ENCODE data around the gene MUC22.
"Not testable (repeated sequence)": the region's sequence is repeated elsewhere in the genome, so short reads cannot be mapped to it uniquely, and the experiment has no call there.

The MUC22 gene

DNA sequence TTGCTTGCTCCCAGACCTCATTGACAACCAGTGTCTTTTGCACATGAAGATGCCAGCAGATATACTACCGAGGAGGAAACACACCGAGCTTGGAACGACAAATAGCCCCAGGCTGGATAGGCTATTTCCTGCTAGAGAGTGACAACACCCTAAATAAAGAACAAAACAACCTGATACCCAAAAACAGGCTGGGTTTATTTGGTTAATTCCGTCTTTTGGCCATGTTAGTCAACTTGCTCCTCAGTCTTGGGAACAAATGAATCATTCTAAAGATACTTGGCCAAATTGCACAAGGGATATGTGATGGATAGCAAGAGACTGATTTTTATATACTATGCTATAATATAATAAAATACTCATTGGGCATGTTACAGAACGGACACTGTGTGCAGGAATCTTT, 11.5 kb upstream of the MUC22 start:
- no peak for DNase-seq (ENCODE audit: low spot score)

DNA sequence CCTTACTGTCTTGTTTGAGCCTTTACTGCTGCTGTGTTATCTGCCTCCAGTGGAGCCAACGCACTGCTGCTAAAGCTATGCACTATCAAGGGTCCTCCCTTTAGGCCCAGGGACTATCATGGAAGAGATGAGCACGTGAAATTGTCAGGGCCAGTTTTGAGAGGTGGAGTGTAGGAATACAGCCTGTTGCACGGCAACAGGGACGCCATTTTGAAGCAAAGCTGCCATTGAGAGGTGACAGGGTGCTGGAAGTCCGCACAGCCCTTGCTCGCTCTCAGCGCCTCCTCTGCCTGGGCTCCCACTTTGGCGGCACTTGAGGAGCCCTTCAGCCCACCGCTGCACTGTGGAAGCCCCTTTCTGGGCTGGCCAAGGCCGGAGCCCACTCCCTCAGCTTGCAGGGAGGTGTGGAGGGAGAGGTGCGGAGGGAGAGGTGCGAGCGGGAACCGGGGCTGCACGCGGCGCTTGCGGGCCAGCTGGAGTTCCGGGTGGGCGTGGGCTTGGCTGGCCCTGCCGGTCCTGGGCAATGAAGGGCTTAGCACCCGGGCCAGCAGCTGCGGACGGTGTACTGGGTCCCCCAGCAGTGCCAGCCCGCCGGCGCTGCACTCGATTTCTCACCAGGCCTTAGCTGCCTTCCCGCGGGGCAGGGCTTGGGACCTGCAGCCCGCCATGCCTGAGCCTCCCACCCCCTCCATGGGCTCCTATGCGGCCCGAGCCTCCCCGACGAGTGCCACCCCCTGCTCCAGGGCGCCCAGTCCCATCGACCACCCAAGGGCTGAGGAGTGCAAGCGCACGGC, 10.0 kb upstream of the MUC22 start:
- not testable (repeated sequence) for DNase-seq (ENCODE audit: low spot score)

DNA sequence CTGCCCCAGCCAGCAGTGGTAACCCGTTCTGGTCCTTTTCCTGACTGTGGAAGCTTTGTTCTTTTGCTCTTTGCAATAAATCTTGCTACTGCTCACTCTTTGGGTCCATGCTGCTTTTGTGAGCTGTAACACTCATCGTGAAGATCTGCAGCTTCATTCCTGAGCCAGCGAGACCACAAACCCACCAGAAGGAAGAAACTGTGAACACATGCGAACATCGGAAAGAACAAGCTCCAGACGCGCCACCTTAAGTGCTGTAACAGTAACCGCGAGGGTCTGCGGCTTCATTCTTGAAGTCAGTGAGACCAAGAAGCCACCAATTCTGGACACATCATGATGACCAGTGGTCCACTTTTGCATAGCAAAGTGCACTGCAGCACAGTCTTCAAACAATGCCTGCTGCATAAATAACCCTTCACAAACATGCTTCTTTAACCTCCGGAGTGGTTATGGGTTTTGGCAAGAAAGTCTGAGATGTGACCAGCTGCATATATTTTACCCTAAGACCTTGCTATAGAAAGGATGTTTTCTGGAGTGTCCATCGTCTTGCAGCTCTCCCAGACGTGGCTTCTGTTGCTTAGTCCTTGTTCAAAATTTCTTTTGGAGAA, 8.9 kb upstream of the MUC22 start:
- no peak for DNase-seq (ENCODE audit: low spot score)

DNA sequence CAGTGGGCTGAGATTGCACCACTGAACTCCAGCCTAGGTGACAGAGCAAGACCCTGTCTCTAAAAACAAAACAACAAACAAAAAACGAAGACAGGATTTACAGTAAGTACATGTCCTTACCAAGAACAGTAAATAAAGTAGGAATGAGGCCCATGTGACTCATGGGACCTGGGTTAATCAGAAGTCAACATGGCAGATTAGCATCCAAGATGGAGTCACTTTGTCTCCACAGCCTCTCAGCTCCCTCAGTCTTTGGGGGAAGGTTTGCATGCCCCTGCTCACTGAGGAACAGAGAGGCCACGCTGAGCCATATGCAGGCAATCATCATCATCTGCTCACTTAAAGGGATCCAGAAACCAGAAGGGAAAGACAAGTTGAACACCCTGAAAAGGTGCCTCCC, 7.8 kb upstream of the MUC22 start:
- no peak for DNase-seq (ENCODE audit: low spot score)

DNA sequence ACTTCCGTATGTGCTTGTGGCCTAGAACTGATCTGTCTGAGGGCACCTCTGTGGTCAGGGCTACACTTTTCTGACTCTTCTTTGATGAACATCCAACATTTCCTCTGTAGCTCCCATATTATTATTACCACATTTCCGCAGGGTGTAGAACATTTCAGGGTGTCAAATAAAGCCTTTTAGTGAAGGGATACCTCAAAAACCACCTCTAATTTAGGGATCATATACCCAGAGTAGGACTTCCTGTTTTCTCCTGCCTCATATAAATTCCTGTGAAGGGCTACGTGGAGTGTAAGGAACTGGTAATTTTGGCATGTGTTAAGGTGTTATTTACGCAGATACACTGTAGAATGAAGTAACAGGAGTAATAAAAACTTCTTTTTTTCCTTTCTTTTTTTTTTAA, 5.5 kb upstream of the MUC22 start:
- DNase-seq (ENCODE audit: low spot score) = no peak

DNA sequence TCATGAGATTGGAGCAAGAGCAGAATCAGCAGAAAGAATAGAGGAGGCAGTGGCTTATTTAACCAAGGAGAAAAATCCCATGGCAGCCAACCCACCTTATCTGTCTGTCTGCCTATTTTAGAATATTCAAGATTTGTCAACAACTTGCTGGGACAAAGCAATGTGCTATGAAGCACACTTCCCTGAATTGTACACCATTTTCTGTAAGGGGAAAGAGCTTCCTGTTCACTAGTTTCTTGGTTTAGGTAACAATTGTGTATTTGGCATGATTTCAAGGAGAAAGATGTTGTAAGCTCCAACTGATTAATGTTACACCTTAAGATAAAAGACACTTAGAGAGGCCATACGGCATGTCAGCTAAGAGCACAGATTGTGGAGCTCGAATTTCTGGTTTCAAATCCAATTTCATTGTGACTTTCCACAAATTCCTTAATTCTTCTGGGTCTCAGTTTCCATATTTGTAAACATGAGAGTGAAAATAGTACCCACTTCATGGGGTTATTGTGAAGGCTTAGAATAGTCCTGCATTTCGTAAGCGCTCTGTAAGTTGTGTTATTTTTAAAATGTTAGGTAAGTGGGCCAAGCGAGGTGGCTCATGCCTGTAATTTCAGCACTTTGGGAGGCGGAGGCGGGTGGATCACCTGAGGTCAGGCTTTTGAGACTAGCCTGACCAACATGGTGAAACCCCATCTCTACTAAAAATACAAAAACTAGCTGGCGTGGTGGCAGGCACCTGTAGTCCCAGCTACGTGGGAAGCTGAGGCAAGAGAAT, 4.8 kb upstream of the MUC22 start:
- no peak for DNase-seq (ENCODE audit: low spot score)

DNA sequence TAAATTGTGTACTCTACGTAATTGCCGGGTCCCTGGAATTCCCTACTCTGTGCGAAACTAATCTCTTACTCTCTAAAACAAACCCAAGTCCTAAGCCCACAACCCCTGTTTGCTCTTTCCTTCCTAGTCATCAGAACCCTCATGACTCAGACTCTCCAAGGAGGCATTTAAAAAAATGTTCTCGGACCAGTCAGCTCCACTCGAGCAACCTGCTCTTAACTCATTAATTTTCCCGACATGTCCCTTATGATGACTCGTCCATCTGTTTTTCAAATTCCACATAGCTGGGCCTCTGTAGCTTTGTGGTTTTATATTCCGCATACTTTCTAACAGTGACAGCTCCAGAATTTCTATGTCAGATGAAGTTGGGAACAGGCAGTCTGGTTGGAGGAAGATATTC, 2.6 kb upstream of the MUC22 start:
- DNase-seq (ENCODE audit: low spot score) = no peak

DNA sequence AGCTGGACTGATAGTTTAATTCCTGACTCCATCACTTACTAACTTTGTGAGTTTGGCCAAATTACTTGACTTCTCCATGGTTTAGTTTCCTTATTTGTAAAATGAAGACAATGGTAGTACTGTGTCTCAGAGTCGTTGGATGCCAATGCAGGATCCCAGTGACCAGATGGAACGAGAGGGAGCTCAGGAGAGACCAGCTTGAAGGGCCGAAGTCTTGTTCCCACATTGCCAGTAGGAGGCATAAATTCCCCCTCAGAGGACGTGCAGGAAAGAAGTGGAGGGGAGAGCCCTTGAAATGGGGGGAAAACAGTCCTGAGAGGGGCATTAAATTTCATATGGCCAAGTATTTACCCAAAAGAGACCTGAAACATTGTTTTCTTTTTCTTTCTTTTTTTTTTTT, 2.1 kb upstream of the MUC22 start:
- no peak for DNase-seq (ENCODE audit: low spot score)

DNA sequence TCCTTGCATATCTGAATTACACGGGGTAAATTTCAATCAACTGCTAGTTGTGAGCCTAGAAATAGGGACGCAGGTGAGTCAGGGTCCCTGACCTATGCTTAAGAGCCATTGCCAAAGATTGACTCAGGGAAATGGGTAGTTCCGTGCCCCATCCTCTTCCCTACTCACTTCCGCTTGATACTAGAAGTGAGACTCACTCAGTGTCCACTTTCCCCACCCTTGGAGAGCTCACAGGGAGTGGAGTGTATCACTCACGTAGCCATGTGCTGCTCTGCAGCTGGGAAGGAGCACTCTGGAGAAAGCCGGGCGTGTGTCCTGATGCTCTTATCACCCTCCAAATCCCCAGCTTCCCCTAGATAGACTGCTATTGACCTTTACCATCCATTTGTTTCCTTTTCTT, 543 bp upstream of the MUC22 start:
- DNase-seq (ENCODE audit: low spot score) = no peak

DNA sequence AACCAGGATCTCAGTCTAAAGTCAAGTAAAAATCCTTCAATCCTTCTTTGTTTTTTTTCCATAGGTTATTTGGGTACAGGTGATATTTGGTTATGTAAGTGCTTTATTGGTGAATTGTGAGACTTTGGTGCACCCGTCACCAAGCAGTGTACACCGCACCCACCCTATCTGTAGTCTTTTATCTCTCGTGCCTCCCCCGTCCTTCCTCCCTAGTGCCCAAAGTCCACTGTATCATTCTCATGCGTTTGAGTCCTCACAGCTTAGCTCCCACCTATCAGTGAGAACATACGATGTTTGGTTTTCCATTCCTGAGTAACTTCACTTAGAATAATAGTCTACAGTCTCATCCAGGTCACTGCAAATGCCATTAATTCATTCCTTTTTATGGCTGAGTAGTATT, 879 bp downstream of the MUC22 start:
- no peak for DNase-seq (ENCODE audit: low spot score)

DNA sequence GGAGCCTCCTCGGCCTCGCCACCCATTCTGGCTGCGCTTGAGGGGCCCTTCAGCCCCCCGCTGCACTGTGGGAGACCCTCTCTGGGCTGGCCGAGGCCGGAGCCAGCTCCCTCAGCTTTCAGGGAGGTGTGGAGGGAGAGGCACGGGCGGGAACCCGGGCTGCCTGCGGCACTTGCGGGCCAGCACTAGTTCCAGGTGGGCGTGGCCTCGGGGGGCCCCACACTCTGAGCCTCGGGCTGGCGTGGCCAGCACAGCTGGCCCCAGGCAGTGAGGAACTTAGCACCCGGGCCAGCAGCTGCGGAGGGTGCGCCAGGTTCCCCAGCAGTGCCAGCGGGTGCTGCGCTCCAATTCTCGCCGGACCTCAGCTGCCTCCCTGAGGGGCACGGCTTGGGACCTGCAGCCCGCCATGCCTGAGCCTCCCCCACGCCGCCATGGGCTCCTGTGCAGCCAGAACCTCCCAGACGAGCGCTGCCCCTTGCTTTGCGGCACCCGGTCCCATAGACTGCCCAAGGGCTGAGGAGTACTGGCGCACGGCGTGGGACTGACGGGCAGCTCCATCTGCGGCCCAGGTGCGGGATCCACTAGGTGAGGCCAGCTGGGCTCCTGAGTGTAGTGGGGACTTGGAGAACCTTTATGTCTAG, 6.5 kb downstream of the MUC22 start:
- no peak for DNase-seq (ENCODE audit: low spot score)

DNA sequence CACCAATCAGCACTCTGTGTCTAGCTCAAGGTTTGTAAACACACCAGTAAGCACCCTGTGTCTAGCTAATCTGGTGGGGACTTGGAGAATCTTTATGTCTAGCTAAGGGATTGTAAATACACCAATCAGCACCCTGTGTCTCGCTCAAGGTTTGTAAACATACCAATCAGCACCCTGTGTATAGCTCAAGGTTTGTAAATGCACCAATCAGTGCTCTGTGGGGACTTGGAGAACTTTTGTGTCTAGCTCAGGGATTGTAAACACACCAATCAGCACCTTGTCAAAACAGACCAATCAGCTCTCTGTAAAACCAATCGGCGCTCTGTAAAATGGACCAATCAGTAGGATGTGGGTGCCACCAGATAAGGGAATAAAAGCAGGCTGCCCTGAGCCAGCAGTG, 7.2 kb downstream of the MUC22 start:
- DNase-seq (ENCODE audit: low spot score) = not testable (repeated sequence)

DNA sequence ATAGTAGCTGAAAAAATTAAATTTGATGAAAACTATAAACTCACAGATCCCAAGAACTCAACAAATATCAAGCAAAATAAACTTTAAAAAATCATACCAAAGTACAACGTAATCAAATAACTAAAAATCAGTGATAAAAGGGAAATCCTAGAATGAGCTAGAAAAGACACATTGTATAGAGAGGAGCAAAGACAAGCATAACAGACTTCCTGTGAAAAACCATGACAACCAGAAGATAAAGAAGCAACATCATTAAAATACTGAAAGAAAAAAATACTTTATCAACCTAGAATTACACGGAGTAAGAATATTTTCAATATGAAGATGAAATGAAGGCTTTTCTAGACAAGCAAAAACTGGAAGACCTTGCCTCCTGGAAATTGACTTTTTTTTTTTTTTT, 9.8 kb downstream of the MUC22 start:
- DNase-seq (ENCODE audit: low spot score) = no peak

DNA sequence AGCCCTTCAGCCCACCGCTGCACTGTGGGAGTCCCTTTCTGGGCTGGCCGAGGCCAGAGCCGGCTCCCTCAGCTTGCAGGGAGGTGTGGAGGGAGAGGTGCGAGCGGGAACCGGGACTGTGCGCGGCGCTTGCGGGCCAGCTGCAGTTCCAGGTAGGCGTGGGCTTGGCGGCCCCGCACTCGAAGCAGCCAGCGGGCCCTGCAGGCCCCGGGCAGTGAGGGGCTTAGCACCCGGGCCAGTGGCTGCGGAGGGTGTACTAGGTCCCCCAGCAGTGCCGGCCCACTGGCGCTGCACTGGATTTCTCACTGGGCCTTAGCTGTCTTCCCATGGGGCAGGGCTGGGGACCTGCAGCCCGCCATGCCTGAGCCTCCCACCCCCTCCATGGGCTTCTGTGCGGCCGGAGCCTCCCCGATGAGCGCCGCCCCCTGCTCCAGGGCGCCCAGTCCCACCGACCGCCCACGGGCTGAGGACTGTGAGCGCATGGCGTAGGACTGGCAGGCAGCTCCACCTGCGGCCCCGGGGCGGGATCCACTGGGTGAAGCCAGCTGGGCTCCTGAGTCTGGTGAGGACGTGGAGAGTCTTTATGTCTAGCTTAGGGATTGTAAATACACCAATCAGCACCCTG, 10.5 kb downstream of the MUC22 start:
- DNase-seq (ENCODE audit: low spot score) = not testable (repeated sequence)

DNA sequence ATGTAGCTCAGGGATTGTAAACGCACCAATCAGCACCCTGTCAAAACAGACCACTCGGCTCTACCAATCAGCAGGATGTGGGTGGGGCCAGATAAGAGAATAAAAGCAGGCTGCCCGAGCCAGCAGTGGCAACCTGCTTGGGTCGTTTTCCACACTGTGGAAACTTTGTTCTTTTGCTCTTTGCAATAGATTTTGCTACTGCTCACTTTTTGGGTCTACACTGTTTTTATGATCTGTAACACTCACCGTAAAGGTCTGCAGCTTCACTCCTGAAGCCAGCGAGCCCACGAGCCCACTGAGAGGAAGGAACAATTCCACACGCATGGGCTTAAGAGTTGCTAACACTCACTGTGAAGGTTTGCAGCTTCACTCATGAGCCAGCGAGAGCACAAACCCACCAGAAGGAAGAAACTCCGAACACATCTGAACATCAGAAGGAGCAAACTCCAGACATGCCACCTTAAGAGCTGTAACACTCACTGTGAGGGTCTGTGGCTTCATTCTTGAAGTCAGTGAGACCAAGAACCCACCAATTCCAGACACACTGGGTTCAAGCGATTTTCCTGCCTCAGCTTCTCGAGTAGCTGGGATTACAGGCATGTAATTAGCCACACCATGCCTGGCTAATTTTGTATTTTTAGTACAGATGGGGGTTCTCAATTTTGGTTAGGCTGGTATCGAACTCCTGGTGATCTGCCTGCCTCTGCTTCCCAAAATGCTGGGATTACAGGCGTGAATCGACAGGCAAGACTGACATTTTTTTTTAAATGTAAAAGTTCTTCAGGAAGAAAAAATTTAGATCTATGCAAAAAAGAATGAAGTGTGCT, 11.6 kb downstream of the MUC22 start:
- not testable (repeated sequence) for DNase-seq (ENCODE audit: low spot score)

DNA sequence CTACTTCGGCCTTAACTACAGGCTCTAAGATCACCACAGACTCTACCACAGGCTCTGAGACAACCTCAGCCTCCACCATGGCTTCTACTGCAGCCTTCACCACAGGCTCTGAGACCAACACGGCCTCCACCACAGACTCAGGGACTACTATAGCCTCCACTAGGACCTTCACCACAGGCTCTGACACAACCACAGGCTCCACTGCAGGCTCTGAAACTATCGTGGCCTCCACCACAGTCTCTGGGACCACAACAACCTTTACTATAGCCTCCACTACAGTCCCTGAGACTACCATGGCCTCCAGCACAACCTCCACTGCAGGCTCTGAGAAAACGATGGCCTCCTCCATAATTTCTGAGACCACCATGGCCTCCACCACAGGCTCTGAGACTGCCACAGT, 15.3 kb downstream of the MUC22 start:
- no peak for DNase-seq (ENCODE audit: low spot score)

DNA sequence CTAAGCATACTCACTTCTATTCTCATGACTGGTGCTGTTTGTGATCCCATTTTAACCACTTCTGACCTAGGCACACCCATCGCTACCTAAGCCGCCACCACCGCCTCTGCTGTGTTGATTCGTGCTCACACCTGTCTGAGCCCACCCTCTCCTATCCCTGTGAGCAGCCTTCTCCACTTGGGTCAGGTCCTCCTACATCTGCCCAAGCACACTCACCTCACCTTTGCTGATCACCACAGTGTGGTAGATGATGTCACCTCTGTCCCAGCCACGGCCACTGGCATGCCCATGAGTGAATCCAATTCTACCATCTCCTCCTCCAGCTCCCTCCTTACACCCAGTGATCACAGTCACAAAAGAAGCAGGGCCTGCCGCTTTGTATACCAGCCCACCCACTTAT, 20.8 kb downstream of the MUC22 start:
- DNase-seq (ENCODE audit: low spot score) = no peak

DNA sequence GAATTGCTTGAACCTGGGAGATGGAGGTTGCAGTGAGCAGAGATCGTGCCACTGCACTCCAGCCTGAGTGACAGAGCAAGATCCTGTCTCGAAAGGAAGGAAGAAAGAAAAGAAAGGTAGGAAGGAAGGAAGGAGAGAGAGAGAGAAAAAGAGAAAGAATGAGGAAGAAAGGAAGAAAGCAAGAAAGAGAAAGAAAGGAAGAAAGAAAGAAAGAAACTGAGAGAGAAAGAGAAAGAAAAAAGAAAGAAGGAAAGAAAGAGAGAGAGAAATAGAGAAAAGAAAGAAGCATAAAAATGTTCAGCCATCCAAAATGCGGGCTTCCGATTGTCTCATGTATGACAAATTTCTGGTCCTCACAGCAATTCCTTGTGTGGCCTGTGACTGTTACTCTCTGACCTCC, 22.8 kb downstream of the MUC22 start:
- no peak for DNase-seq (ENCODE audit: low spot score)

DNA sequence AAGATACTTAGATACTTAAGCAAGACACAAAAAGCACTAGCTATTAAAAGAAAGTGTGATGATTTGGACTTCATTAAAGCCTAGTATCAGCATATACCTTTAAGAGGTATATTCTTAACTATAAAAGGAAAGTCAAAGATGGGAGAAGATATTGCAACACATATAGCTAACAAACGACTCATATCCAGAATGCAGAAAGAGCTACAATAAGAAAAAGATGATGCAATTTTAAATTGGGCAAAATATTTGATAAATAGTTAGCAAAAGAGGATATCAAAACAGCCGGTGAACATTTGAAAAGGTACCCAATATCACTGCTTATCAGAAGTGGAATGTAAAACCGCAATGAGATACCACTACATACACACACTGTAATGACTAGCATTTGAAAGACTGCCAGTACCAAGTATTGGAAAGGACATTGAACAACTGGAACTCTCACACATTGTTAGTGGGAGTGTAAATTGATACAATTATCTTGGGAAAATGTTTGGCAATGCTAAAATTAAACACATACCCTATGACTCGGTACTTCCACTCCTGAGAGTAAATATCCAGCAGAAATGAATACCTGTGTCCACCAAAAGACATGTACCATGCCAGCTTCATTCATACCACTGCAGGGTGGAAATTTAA, 25.7 kb downstream of the MUC22 start:
- no peak for DNase-seq (ENCODE audit: low spot score)

DNA sequence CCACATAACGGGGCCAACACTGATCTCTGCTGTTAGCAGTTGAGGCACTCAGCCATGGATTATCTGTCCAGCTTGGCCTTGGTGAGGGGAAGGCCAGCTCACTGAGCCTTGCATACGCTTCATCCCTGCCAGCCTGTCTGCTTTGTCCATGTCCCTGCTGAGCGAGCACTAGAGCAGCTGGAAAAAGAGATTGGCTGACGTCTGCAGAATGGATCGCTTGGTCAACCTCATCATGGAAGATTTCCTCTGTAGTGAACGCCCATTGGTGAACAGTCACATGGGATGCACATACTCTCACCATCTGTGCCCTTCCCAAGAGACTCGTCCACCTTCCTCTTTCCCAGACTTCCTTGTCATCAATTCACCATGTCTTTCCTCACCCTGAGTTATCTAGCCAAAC, 26.9 kb downstream of the MUC22 start:
- no peak for DNase-seq (ENCODE audit: low spot score)

DNA sequence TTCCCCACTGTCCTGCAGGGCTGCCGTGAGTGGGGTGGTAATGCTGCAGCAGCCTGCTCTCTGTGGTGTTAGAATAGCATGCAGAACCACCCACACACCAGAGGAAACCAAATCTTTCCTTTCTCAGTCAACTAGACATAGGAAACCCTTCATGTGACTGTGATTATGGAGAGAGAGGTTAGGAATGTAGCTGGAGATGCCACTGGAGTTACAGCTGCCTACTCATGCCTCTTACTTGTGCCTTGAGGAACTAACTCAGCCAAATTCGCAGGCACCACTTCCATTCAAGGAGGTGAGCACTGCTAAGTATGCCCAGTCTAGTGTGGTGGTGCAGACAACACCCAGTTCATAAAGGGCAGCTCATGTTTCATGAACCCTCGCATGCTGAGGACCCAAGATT, 27.4 kb downstream of the MUC22 start:
- no peak for DNase-seq (ENCODE audit: low spot score)

Measured in HuH-7.5 (cell line).